ENCODE data around the gene TCERG1L.

Gene TCERG1L

DNA sequence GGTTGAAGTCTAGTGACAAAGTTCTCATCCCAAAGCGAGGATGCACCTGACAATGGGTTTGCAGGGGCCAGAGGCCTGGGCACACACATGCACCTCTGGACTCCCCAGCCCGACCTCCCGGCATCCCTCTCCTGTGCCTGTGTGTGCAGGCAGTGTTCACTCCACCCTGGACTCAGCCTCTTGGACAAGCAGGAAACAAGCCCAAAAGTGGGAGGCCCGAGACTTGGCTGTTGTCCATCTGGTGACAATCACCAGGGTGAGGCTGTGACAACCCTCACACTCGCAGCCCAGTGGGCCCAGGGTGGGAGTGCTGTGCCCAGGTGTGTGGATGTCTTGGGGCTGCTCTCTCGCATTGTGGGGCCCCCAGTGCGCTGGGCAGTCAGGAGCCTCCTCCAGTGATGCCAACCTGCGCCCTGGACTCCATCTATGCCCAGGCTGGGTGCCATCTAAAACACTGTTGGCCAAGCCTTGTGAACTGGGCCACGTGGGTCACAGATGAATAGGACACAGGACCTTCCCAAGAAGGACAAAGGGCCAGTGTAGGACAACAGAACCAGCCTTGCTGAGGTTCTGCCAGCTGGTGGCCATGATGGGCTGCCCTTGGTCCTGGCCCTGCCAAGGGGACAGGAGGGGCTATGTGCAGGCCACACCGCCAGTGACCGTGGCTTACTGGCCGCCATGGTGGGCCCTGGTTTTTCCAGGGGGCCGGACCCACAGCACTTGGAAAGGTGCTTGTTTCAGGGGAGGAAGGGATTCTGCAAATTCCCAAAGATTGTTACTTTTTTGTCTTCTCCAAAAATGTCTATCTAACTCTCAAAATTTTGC lies 144.3 kb downstream of the TCERG1L start:
- Histone ChIP-seq H3K9me3 (ENCODE audit: control insufficient read depth in 1 of 2, low read length in 2 of 2) (no peaks in the 10 kb centered on the region), H3K36me3 (ENCODE audit: control insufficient read depth in 1 of 2, insufficient read depth in 2 of 2, low read length in 2 of 2) (no peaks in the 10 kb centered on the region), H3K4me1 (ENCODE audit: control insufficient read depth in 1 of 2, insufficient read depth in 2 of 2, low read length in 2 of 2) (peaks cover 0 to 4% of the 10 kb centered on the region in 2 donors), H3K27me3 (ENCODE audit: low read depth, low read length) (no peaks in the 10 kb centered on the region), H3K4me3 (ENCODE audit: low read depth in 1 of 2, low read length in 2 of 2) (no peak overlapping the region), H3K27ac (ENCODE audit: low read length) (no peak overlapping the region)

GRCh38 chr10:131166486-131166885 lies 145.0 kb downstream of the TCERG1L start:
- H3K4me1 ChIP-seq (ENCODE audit: control insufficient read depth in 1 of 2, insufficient read depth in 2 of 2, low read length in 2 of 2) = peaks cover 0 to 4% of the 10 kb centered on the region in 2 donors
- H3K9me3 ChIP-seq (ENCODE audit: control insufficient read depth in 1 of 2, low read length in 2 of 2) = no peaks in the 10 kb centered on the region
- H3K27me3 ChIP-seq (ENCODE audit: low read depth, low read length) = no peaks in the 10 kb centered on the region
- no peak overlapping the region for H3K27ac ChIP-seq (ENCODE audit: low read length)
- no peak overlapping the region for H3K4me3 ChIP-seq (ENCODE audit: low read depth in 1 of 2, low read length in 2 of 2)
- H3K36me3 ChIP-seq (ENCODE audit: control insufficient read depth in 1 of 2, insufficient read depth in 2 of 2, low read length in 2 of 2) = no peaks in the 10 kb centered on the region

DNA sequence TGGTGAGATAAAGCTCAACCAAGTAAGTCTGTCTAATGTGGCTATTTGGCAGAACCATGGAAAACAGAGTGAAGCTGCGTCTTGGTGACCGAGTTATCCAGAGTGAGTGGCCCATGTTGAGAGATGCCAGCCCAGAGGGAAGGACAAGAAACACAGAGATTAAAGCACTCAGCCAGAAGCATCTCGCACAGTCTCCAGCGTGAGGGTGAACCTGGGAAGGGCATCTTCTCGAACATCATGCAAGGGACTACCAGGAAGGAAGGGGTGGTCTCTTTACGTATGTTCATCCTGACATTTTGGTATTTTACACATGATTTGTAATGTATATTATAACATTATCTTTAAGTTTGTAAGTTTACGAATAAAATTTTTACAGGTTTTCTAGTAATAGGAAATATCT lies 146.4 kb downstream of the TCERG1L start:
- Histone ChIP-seq H3K9me3 (ENCODE audit: control insufficient read depth in 1 of 2, low read length in 2 of 2) (no peaks in the 10 kb centered on the region), H3K4me3 (ENCODE audit: low read depth in 1 of 2, low read length in 2 of 2) (no peak overlapping the region), H3K36me3 (ENCODE audit: control insufficient read depth in 1 of 2, insufficient read depth in 2 of 2, low read length in 2 of 2) (no peaks in the 10 kb centered on the region), H3K27me3 (ENCODE audit: low read depth, low read length) (no peaks in the 10 kb centered on the region), H3K4me1 (ENCODE audit: control insufficient read depth in 1 of 2, insufficient read depth in 2 of 2, low read length in 2 of 2) (peaks cover 0 to 4% of the 10 kb centered on the region in 2 donors), H3K27ac (ENCODE audit: low read length) (no peak overlapping the region)

DNA sequence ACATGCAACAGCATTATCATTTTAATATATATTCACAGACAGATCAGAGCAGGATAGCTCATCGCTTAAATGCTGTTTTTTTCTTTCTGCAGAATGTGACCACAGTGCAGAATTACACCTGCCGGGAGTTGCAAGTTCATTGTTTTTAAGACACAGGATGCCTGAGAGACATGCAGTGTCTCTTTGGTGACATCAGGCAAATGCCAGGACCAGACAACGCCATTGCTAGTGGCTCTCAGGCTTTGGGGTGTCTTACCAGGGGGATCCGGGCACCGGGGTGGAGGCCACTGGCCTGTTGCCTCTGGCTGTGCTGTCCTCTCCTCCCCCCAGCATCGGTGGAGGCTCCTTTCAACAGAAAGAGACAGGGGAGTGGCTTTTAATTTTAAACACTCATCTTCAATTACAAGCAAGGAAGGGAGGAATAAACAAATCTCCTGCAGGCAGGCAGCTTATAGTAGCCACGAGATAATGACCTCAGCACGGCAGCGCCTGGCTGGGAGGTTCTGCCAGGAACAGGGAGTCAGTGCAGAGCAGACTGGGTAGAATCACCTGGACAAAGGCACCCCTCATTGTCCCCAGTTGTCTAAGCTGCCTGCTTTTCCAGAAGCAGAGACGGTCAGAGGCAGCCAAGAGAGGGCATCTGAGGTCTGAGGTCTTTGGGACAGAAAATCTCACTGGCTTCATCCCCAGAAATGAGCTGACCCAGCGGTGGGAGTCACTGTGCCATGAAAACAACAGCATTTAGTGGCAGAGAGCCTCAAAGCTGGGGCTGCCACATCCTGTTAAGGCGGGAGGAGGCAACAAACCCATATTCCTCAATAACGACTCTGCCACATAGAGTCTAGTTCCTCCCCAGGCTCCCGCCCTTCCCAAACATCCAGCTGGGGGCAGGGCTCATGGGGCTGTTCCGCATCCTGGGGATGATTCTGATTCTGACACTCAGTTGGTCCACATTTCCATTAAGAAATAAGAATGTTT lies 148.4 kb downstream of the TCERG1L start:
- H3K4me1 ChIP-seq (ENCODE audit: control insufficient read depth in 1 of 2, insufficient read depth in 2 of 2, low read length in 2 of 2) = peaks cover 0 to 4% of the 10 kb centered on the region in 2 donors
- H3K36me3 ChIP-seq (ENCODE audit: control insufficient read depth in 1 of 2, insufficient read depth in 2 of 2, low read length in 2 of 2) = no peaks in the 10 kb centered on the region
- no peak overlapping the region for H3K27ac ChIP-seq (ENCODE audit: low read length)
- H3K27me3 ChIP-seq (ENCODE audit: low read depth, low read length) = no peaks in the 10 kb centered on the region
- no peaks in the 10 kb centered on the region for H3K9me3 ChIP-seq (ENCODE audit: control insufficient read depth in 1 of 2, low read length in 2 of 2)
- no peak overlapping the region for H3K4me3 ChIP-seq (ENCODE audit: low read depth in 1 of 2, low read length in 2 of 2)

- Histone ChIP-seq H3K9me3 (ENCODE audit: control insufficient read depth in 1 of 2, low read length in 2 of 2) (no peaks in the 10 kb centered on the region), H3K4me3 (ENCODE audit: low read depth in 1 of 2, low read length in 2 of 2) (no peak overlapping the region), H3K4me1 (ENCODE audit: control insufficient read depth in 1 of 2, insufficient read depth in 2 of 2, low read length in 2 of 2) (peaks cover 0 to 4% of the 10 kb centered on the region in 2 donors), H3K36me3 (ENCODE audit: control insufficient read depth in 1 of 2, insufficient read depth in 2 of 2, low read length in 2 of 2) (no peaks in the 10 kb centered on the region), H3K27me3 (ENCODE audit: low read depth, low read length) (no peaks in the 10 kb centered on the region), H3K27ac (ENCODE audit: low read length) (no peak overlapping the region)
Observed at GRCh38 chr10:131162211-131162610, 149.3 kb downstream of the TCERG1L start.

- H3K36me3 ChIP-seq (ENCODE audit: control insufficient read depth in 1 of 2, insufficient read depth in 2 of 2, low read length in 2 of 2) = no peaks in the 10 kb centered on the region
- no peak overlapping the region for H3K4me3 ChIP-seq (ENCODE audit: low read depth in 1 of 2, low read length in 2 of 2)
- H3K9me3 ChIP-seq (ENCODE audit: control insufficient read depth in 1 of 2, low read length in 2 of 2) = no peaks in the 10 kb centered on the region
- no peaks in the 10 kb centered on the region for H3K27me3 ChIP-seq (ENCODE audit: low read depth, low read length)
- H3K4me1 ChIP-seq (ENCODE audit: control insufficient read depth in 1 of 2, insufficient read depth in 2 of 2, low read length in 2 of 2) = peaks cover 0 to 4% of the 10 kb centered on the region in 2 donors
- no peak overlapping the region for H3K27ac ChIP-seq (ENCODE audit: low read length)
Observed at GRCh38 chr10:131161087-131161486, 150.4 kb downstream of the TCERG1L start.

- H3K27me3 ChIP-seq (ENCODE audit: low read depth, low read length) = no peaks in the 10 kb centered on the region
- no peak overlapping the region for H3K4me3 ChIP-seq (ENCODE audit: low read depth in 1 of 2, low read length in 2 of 2)
- H3K4me1 ChIP-seq (ENCODE audit: control insufficient read depth in 1 of 2, insufficient read depth in 2 of 2, low read length in 2 of 2) = peaks cover 0 to 4% of the 10 kb centered on the region in 2 donors
- no peak overlapping the region for H3K27ac ChIP-seq (ENCODE audit: low read length)
- no peaks in the 10 kb centered on the region for H3K36me3 ChIP-seq (ENCODE audit: control insufficient read depth in 1 of 2, insufficient read depth in 2 of 2, low read length in 2 of 2)
- H3K9me3 ChIP-seq (ENCODE audit: control insufficient read depth in 1 of 2, low read length in 2 of 2) = no peaks in the 10 kb centered on the region
Observed at GRCh38 chr10:131160219-131160875, 151.2 kb downstream of the TCERG1L start.

DNA sequence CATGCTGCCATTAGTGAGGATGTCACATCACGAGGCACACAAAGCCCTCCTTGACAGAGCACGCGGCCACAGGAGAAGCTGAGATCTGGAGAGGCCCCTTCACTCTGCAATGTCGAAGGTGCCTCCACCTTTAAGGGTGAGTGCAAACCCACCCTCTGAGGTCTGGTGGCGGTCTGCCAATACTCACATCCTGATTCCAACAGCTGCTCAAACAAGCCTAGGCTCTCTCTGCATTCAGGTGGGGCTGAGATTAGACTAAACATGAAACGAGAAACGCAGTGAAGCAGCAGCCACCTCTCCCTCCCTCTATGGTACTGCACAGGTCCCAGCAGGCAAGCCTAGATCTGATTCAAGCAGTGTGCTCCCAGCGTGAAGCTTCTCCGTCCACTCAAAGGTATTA lies 151.8 kb downstream of the TCERG1L start:
- Histone ChIP-seq H3K9me3 (ENCODE audit: control insufficient read depth in 1 of 2, low read length in 2 of 2) (no peaks in the 10 kb centered on the region), H3K4me1 (ENCODE audit: control insufficient read depth in 1 of 2, insufficient read depth in 2 of 2, low read length in 2 of 2) (peaks cover 0 to 4% of the 10 kb centered on the region in 2 donors), H3K36me3 (ENCODE audit: control insufficient read depth in 1 of 2, insufficient read depth in 2 of 2, low read length in 2 of 2) (no peaks in the 10 kb centered on the region), H3K27ac (ENCODE audit: low read length) (no peak overlapping the region), H3K27me3 (ENCODE audit: low read depth, low read length) (no peaks in the 10 kb centered on the region), H3K4me3 (ENCODE audit: low read depth in 1 of 2, low read length in 2 of 2) (no peak overlapping the region)

DNA sequence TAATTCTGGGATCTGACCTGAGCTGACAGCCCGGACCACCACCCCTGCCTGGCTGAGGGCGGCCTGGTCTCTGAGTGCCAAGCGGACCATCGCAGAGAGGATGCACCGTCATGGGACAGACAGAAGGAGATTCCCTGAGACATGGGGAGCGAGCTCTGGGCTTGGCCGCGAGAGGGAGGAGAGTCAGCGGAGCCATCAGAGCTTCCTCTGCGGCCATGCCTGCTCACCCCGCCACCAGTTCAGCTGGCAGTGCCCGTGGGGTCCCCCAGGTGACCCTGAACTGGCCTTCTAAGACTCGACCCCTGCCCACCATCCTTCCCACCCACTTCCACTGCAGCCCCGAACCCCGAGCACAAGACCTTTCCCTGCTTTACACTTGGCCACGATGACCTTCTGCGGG lies 152.8 kb downstream of the TCERG1L start:
- peaks cover 0 to 4% of the 10 kb centered on the region in 2 donors for H3K4me1 ChIP-seq (ENCODE audit: control insufficient read depth in 1 of 2, insufficient read depth in 2 of 2, low read length in 2 of 2)
- H3K9me3 ChIP-seq (ENCODE audit: control insufficient read depth in 1 of 2, low read length in 2 of 2) = no peaks in the 10 kb centered on the region
- no peak overlapping the region for H3K4me3 ChIP-seq (ENCODE audit: low read depth in 1 of 2, low read length in 2 of 2)
- no peaks in the 10 kb centered on the region for H3K36me3 ChIP-seq (ENCODE audit: control insufficient read depth in 1 of 2, insufficient read depth in 2 of 2, low read length in 2 of 2)
- no peak overlapping the region for H3K27ac ChIP-seq (ENCODE audit: low read length)
- no peaks in the 10 kb centered on the region for H3K27me3 ChIP-seq (ENCODE audit: low read depth, low read length)

GRCh38 chr10:131157899-131158298 lies 153.6 kb downstream of the TCERG1L start:
- peaks cover 0 to 2% of the 10 kb centered on the region in 2 donors for H3K4me1 ChIP-seq (ENCODE audit: control insufficient read depth in 1 of 2, insufficient read depth in 2 of 2, low read length in 2 of 2)
- no peak overlapping the region for H3K27ac ChIP-seq (ENCODE audit: low read length)
- no peak overlapping the region for H3K4me3 ChIP-seq (ENCODE audit: low read depth in 1 of 2, low read length in 2 of 2)
- no peaks in the 10 kb centered on the region for H3K36me3 ChIP-seq (ENCODE audit: control insufficient read depth in 1 of 2, insufficient read depth in 2 of 2, low read length in 2 of 2)
- peaks cover 0 to 2% of the 10 kb centered on the region in 2 donors for H3K9me3 ChIP-seq (ENCODE audit: control insufficient read depth in 1 of 2, low read length in 2 of 2)
- H3K27me3 ChIP-seq (ENCODE audit: low read depth, low read length) = no peaks in the 10 kb centered on the region

DNA sequence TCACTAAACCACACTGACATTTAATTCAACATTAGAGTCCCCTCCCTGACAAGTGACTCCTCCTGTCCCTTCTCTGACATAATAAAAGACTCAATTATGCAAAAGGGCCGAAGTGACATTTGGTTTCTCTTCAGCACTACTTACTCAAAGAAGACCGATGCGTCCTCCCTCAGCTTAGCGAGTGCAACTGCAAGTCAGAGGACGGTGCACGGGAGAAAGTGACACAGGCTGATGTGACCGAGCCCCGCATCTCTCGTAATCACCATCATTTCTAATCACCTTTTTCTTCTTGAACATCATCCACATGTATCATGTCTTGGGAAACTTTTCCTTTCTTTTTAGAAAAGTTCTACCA lies 155.7 kb downstream of the TCERG1L start:
- H3K27me3 ChIP-seq (ENCODE audit: low read depth, low read length) = no peaks in the 10 kb centered on the region
- H3K36me3 ChIP-seq (ENCODE audit: control insufficient read depth in 1 of 2, insufficient read depth in 2 of 2, low read length in 2 of 2) = no peaks in the 10 kb centered on the region
- H3K9me3 ChIP-seq (ENCODE audit: control insufficient read depth in 1 of 2, low read length in 2 of 2) = peaks cover 0 to 10% of the 10 kb centered on the region in 2 donors
- no peaks in the 10 kb centered on the region for H3K4me1 ChIP-seq (ENCODE audit: control insufficient read depth in 1 of 2, insufficient read depth in 2 of 2, low read length in 2 of 2)
- H3K27ac ChIP-seq (ENCODE audit: low read length) = no peak overlapping the region
- H3K4me3 ChIP-seq (ENCODE audit: low read depth in 1 of 2, low read length in 2 of 2) = no peak overlapping the region
